ENCODE results near the gene HECW1.

Gene HECW1

DNA sequence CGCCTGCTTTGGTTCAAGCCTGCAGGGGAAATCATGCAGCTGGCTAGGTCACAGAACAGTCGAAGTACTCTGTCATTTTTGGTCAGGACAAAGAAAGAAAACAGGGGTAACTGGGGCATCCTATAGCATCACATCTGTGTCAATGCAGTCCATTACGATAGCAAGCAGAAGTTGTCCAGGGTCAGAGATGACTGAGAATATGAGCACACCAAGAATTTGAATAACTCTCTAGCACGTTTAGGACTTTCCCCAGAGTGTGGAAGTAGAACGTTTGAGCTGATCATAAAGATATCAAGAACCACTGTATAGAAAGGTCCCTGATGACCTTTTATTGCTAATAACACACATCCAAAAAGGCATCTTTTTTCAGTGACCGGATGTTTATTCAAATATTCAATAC is 12.7 kb upstream of the HECW1 start:
- intact Hi-C loops (cut with micrococcal nuclease) = no loop called here
- H3K27ac Mint-ChIP-seq = no peak overlapping the region
- no peaks in the 10 kb centered on the region for H3K9me3 Mint-ChIP-seq
- H3K27me3 Mint-ChIP-seq = peaks cover 11% of the 10 kb centered on the region
- H3K36me3 Mint-ChIP-seq (ENCODE audit: low read depth) = no peaks in the 10 kb centered on the region
- H3K4me3 Mint-ChIP-seq = no peak overlapping the region
- no peaks in the 10 kb centered on the region for H3K4me1 Mint-ChIP-seq (ENCODE audit: low read depth)

DNA sequence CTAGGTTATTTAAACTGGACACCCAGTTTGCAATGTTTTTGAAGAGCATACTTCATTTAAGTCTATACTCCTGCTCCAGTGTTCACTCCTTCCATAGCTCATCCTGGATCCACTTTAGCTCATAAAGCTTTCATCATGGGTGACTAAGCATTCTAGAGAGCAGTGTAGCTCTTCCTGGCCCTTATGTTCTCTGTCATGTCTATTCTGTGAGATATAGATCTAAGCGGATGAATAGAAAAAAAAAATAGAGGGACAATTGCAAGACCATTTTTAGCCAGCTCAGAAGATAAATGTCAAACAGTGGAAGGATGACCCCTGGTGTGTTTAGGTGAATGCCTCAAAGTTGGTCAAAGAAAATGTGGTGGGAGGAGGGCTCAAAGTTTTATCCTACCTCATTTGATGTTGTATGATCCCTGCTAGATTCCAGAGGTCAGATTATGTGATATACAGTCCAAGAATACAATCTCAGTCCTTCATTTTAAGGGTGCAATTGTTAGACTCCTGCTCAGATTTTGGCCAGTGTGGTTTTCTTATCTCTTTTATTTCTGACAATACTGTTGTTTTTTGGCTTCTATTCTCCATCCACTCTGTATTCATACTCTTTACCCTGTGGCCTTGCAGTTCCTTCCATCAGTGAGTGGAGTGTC is 7.5 kb upstream of the HECW1 start:
- Mint-ChIP-seq H3K36me3 (ENCODE audit: low read depth) (no peaks in the 10 kb centered on the region), H3K4me3 (no peak overlapping the region), H3K27ac (no peak overlapping the region), H3K9me3 (no peaks in the 10 kb centered on the region), H3K27me3 (peaks cover 33% of the 10 kb centered on the region), H3K4me1 (ENCODE audit: low read depth) (no peaks in the 10 kb centered on the region)
- intact Hi-C loops (cut with micrococcal nuclease) = no loop called here

DNA sequence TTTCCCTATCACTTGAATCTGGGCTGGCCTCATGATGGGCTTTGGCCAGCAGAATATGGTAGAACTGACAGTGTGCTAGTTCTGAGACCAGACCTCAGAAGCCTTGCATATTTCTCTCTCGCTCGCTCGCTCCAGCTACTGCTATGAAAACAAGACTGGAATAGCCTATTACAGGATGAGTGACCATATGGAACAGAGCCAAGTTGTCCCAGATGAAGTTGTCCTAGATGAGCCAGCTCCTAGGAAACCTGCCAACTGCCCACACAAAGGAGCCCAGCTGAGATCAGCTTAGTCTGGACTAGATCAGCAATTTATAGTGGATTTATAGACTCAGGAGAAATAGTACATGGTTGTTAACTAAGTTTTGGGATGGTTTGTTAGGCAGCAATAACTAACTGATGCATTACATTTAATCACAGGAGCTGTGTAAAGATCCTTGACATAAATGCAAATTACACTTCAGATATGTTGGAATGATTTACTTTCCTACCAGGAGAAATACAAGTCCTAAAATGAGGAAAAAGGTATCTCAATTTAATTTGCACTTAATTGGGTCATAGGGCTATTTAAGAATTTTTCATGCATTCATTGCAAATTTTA is 6.8 kb upstream of the HECW1 start:
- peaks cover 37% of the 10 kb centered on the region for H3K27me3 Mint-ChIP-seq
- no peaks in the 10 kb centered on the region for H3K9me3 Mint-ChIP-seq
- no peak overlapping the region for H3K27ac Mint-ChIP-seq
- H3K4me3 Mint-ChIP-seq = no peak overlapping the region
- intact Hi-C loops (cut with micrococcal nuclease) = no loop called here
- H3K36me3 Mint-ChIP-seq (ENCODE audit: low read depth) = no peaks in the 10 kb centered on the region
- no peaks in the 10 kb centered on the region for H3K4me1 Mint-ChIP-seq (ENCODE audit: low read depth)

DNA sequence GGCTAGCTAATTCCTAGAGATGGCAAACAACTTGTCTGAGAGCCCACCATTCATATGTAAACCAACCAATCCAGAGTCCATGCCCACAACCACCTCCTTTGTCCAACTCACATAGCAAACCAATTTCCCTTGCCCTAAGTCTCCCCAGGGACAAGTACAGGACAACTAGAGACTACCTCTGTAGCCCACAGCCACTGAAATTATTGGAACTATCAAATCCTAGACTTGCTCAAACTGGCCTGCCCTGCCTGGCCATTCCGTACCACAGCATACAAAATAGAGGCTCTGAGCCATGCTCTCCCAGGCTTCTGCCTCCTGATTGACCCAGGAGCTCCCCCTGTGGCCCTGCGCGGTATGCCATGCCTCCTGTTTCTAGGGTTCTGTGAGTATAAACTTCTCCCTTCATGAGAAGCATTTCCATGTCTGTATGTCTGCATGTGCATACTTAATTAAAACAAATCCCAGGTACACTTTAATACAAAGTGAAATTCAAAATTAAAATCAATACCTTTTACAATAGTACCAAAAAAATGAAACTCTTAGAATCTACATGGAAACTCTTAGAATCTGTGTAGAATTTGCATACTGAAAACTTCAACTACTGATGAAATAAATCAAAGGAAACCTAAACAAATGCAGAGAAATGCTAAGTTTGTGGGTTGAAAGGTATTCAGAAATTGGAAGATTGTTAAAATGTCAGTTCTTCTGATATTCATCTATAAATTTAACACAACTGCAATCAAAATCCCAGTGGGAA is 4.0 kb upstream of the HECW1 start:
- Mint-ChIP-seq H3K4me3 (no peak overlapping the region), H3K27ac (no peak overlapping the region), H3K27me3 (peaks cover 57% of the 10 kb centered on the region), H3K4me1 (ENCODE audit: low read depth) (no peaks in the 10 kb centered on the region), H3K9me3 (no peaks in the 10 kb centered on the region), H3K36me3 (ENCODE audit: low read depth) (no peaks in the 10 kb centered on the region)
- intact Hi-C loops (cut with micrococcal nuclease) = no loop called here

DNA sequence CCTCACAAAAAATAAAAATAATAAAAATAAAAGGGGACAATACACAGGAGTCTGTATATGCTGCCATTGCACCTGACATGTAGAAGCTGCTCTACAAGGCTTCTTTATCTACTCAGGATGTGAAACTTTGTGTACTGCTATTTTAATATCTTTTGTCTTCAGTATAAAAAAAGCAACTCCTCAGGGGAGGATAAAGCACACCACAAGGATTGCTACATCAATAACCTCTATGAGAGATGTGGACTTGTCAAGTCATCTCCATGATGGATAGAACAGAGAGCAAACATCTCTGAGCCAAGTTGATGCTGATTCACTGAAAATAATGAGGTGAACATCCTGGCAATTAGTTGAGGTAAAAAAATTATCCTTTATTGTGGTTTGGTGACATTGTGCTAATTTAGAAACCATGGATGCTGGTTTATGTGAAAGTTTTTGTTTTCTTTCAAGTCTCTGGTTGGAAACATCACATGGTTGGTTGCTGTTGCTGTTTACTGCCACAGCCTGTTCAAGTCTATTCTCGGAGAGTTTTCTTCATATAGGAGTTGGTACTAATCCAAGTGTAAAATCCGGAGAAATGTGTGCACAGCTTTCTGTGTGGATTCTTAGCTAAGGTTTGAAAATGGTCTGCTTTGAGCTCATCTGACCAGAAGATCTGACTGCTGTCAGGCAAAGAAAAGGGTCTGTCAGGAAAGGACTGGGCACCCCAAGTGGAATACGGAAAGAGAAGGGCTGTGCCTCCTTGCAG is 1.5 kb upstream of the HECW1 start:
- H3K27ac Mint-ChIP-seq = no peak overlapping the region
- no peak overlapping the region for H3K4me3 Mint-ChIP-seq
- intact Hi-C loops (cut with micrococcal nuclease) = no loop called here
- H3K4me1 Mint-ChIP-seq (ENCODE audit: low read depth) = no peaks in the 10 kb centered on the region
- H3K36me3 Mint-ChIP-seq (ENCODE audit: low read depth) = no peaks in the 10 kb centered on the region
- no peaks in the 10 kb centered on the region for H3K9me3 Mint-ChIP-seq
- H3K27me3 Mint-ChIP-seq = peaks cover 65% of the 10 kb centered on the region

DNA sequence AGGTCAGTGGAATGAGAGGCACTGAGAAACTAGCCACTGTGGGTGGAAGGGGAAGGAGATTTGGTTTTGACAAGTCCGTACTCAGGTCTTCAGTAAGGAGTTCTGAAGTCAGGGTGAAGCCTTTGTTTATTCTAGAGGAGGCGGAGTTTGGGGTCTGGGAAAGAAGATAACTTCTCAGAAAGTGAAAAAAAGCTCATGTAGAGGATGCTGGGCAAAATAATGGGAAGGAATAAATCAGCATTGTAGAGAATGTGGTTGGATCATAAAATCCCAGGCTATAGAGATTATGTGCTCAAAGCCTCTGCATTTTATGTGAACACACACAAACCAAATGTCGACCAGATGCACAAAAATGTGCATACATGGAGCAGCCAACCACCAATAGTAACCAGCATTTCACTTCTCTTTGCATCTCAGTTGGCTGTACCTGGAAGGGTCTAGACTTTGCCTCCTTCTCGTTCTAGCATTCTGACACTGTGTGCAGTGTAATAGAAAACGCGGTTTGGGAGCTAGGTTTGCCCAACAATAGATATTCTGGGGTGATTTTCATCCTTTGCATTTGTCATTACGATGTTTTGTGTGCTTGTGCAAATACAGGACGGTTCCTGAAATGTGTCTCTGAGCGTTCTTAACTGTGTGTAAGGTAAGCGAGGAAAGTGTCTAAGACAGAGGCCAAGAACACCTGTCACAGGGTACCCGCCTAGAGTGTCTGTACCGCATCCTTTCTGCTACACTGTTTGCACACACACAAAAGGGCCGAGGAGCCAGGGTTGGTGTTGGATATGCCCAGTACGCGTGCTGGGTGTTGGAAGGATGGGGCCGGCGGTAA is 603 bp upstream of the HECW1 start:
- Mint-ChIP-seq H3K27ac (no peak overlapping the region), H3K9me3 (no peaks in the 10 kb centered on the region), H3K4me1 (ENCODE audit: low read depth) (no peaks in the 10 kb centered on the region), H3K36me3 (ENCODE audit: low read depth) (no peaks in the 10 kb centered on the region), H3K27me3 (peaks cover 64% of the 10 kb centered on the region), H3K4me3 (no peak overlapping the region)
- intact Hi-C loops (cut with micrococcal nuclease) = no loop called here

DNA sequence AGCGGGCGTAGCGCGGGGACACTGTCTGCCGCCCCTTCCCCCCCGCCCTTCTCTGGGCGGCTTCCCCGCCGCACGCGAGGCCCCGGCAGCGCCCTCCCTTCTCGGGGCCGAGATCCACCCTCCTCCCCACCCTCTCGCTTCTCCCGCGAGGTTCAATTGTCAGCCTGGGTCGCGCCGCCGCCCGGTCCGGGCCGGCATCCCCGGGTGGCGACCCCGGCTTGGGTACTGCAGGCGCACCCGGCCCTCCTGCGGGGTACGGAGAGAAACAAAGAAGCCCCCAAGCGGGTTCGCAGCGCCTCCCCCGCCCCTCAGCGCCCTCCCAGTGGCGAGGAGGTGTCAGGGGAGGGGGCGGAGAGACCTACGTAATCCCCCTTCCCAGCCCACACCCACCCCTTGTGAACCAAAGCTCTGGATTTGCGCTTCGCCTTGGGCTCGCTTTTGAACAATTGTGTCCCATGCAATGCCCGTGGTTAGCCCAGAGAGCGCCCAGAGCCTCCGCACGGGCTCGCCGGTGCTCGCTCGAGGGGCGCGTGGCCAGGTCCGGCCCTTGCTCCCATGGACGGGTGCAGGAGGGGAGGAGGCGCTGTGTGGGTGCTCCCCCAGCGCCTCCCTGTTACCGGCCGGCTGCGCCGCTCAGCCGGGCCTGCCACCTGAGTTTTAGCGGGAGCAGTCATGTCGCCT is 634 bp downstream of the HECW1 start:
- Mint-ChIP-seq H3K4me1 (ENCODE audit: low read depth) (peaks cover 8% of the 10 kb centered on the region), H3K9me3 (no peaks in the 10 kb centered on the region), H3K4me3 (no peak overlapping the region), H3K27me3 (peaks cover 58% of the 10 kb centered on the region), H3K36me3 (ENCODE audit: low read depth) (no peaks in the 10 kb centered on the region), H3K27ac (no peak overlapping the region)
- intact Hi-C loops (cut with micrococcal nuclease) = no loop called here

DNA sequence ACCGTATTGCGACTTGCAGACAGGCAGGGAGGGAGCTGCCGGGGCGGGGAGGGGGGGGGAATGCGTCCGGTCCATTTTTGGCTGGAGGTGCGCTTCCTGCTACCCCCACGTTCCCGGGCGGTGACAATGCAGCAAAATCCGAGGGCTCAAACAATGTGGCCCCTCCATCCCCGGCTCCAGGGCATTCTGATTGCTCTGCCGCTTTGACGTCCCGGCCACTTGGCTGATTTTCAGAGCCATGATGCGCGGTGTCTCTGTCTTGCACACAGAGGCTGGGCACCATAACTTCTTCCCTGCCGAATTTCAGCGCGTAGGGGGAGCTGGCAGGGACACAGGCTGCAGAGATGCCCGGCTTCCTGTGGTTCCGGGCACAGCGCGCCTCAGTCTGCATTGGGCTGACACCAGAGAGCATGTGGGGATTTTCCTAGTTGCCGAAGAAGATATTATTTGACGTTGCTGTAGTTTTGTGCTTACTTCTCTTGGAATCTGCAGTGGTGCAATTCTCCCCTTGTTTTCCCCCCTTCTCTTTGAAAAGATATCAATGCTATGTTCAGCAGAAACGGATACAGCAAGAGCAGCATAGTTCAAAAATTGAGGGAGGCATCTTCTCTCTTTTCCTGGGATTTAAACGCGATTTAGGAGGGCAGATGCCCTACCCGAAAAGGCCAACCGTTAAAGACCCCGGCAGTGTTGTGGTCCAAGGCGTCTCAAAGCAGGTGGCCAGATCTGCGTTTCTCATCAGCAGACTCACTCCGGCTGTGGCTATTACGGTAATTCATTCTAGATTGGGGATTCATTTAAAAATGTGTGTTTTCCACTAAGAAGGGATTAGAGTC is 1.4 kb downstream of the HECW1 start:
- H3K9me3 Mint-ChIP-seq = no peaks in the 10 kb centered on the region
- intact Hi-C loops (cut with micrococcal nuclease) = no loop called here
- no peaks in the 10 kb centered on the region for H3K36me3 Mint-ChIP-seq (ENCODE audit: low read depth)
- peaks cover 8% of the 10 kb centered on the region for H3K4me1 Mint-ChIP-seq (ENCODE audit: low read depth)
- H3K27me3 Mint-ChIP-seq = peaks cover 53% of the 10 kb centered on the region
- H3K4me3 Mint-ChIP-seq = no peak overlapping the region
- no peak overlapping the region for H3K27ac Mint-ChIP-seq

DNA sequence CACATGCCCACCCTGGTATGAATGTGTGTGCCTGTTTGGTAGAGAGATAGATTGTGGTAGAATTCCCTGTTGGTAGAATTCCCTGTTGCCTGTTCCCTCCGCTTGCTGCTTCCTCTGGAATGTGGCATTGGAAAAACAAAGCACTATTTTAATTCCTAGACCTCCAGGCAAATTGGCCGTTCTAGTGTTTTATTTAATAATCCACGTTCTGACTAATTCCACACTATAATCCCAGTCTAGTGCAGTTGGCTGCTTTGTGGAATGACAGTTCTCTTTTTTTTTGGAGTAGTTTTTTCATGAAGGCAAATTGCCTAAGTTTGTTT is 2.0 kb downstream of the HECW1 start:
- H3K36me3 Mint-ChIP-seq (ENCODE audit: low read depth) = no peaks in the 10 kb centered on the region
- peaks cover 8% of the 10 kb centered on the region for H3K4me1 Mint-ChIP-seq (ENCODE audit: low read depth)
- H3K9me3 Mint-ChIP-seq = no peaks in the 10 kb centered on the region
- no peak overlapping the region for H3K27ac Mint-ChIP-seq
- intact Hi-C loops (cut with micrococcal nuclease) = no loop called here
- H3K4me3 Mint-ChIP-seq = no peak overlapping the region
- H3K27me3 Mint-ChIP-seq = peaks cover 52% of the 10 kb centered on the region

DNA sequence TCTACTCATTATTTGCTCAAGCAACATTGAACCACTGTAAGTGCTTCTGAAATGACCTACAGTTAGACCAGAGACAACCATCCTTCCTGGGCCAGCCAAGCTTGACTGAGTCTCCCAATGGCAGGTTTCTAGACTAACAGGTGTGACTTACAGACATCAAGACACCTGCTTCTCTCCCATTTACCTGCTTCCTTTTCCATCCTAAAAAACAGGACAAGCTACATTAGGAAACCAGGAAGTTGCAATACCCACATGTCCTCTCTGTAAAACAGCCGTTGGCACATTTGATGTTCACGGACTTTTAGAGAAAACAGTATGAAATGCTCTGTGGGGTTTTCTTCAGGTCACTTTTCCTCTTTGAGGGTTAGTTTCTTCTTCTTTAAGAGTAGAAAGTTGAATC is 4.0 kb downstream of the HECW1 start:
- Mint-ChIP-seq H3K27ac (no peak overlapping the region), H3K9me3 (no peaks in the 10 kb centered on the region), H3K4me1 (ENCODE audit: low read depth) (peaks cover 8% of the 10 kb centered on the region), H3K4me3 (no peak overlapping the region), H3K27me3 (peaks cover 37% of the 10 kb centered on the region), H3K36me3 (ENCODE audit: low read depth) (no peaks in the 10 kb centered on the region)
- intact Hi-C loops (cut with micrococcal nuclease) = no loop called here

DNA sequence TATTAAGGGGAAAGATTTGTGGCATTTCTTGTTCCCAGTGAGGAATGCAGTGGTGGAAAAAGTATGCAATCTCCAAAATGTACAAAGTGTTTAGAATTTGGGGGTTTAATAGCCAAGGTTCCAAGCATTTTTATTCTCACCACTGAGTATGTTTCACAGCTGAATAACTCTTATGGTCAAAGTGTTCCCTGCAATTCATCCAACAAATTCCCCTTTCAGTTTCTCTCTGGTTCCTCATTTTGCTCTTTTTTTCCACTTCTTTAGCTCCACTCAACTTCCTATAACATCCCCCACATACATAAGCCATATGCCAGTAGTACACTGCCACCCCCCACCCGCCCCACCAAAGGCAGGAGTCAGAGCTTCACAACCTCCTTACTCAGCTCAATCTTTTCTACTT is 4.6 kb downstream of the HECW1 start:
- Mint-ChIP-seq H3K27me3 (peaks cover 31% of the 10 kb centered on the region), H3K36me3 (ENCODE audit: low read depth) (no peaks in the 10 kb centered on the region), H3K4me1 (ENCODE audit: low read depth) (peaks cover 8% of the 10 kb centered on the region), H3K27ac (no peak overlapping the region), H3K4me3 (no peak overlapping the region), H3K9me3 (no peaks in the 10 kb centered on the region)
- intact Hi-C loops (cut with micrococcal nuclease) = no loop called here

DNA sequence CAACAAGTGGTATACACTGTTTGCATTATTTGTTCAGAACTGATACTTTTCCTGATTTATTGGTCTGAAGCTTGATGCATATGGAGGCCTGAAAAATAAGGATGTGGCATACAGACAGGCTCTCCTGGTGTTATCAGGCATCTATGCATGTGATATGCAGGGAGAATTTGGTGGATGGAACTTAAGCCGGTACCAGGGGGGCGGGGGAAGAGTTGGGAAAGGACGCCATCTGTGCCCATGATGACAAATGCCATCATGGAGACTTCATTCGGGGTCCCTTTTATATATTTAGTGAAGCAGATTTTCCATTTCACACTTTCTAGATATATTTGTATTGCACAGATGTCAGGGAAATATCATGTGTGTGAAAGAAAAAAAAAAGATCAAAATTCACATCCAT is 5.4 kb downstream of the HECW1 start:
- H3K4me1 Mint-ChIP-seq (ENCODE audit: low read depth) = peaks cover 8% of the 10 kb centered on the region
- no peaks in the 10 kb centered on the region for H3K9me3 Mint-ChIP-seq
- H3K27ac Mint-ChIP-seq = no peak overlapping the region
- H3K36me3 Mint-ChIP-seq (ENCODE audit: low read depth) = no peaks in the 10 kb centered on the region
- peaks cover 24% of the 10 kb centered on the region for H3K27me3 Mint-ChIP-seq
- H3K4me3 Mint-ChIP-seq = no peak overlapping the region
- intact Hi-C loops (cut with micrococcal nuclease) = no loop called here

All from dendritic cell treated with granulocyte-macrophage colony-stimulating factor and Interleukin-4, amounts not matched to agents 40 ng/mL and 50 ng/mL, for 4 days (primary cell).